K562 (cell line): ENCODE measurements around the gene LUZP1. TPM values are rescaled to one million over a fixed set of nuclear protein-coding genes. Genes with fewer than 3 reads are reported as not detected.

ENCODE experiments used
- ATAC-seq: fragments of 200-7000 bp; cut with Tn5 transposase; 3 replicates; pipeline ENCODE4 v1.9.1; 2020; ENCODE audit warnings: moderate library complexity
- BruUV-seq: library from RNA; stranded (reverse); fragments of 400-500 nt; replicated peaks from 2 replicates; lab custom pipeline; 2021; lab: Mats Ljungman, UMichigan
- CTCF ChIA-PET: fragments of 300-600 bp; formaldehyde crosslinking; extraction: SDS; loops from one replicate; lab custom pipeline; 2021; ENCODE audit warnings: low intra/inter-chr PET ratio; lab: Yijun Ruan, JAX
- POLR2A ChIA-PET: fragments of 300-600, 350-650 bp; sonication (Branson Sonifier 250); formaldehyde crosslinking; extraction: SDS; loops from one replicate; lab custom pipeline; 2021; ENCODE audit warnings: antibody characterized with exemption, inconsistent platforms; lab: Yijun Ruan, JAX
- DNase-seq, 4 experiments: peaks; one replicate each; pipeline versions ENCODE4 v3.0.0 to v3.0.0-alpha.2; 2011 to 2018; ENCODE audit warnings: low spot score in 3 of 4, mixed read lengths in 3 of 4; ENCODE audit errors: extremely low read depth in 1 of 4
- FAIRE-seq: peaks from 2 replicates; lab custom pipeline; 2011; peaks lifted over from hg19 to GRCh38; lab: Jason Lieb, UNC
- H2AFZ ChIP-seq: 2 replicates; pipeline ENCODE4 v1.6.0; 2011; ENCODE audit warnings: low read depth, low read length, control low read depth, inconsistent platforms
- H3K27ac ChIP-seq: fragments of 200-600 bp; 3 replicates; pipeline ENCODE4 v1.8.0; 2011; ENCODE audit warnings: low read depth, mild to moderate bottlenecking, control low read depth, inconsistent platforms, low read length, moderate library complexity, mixed read lengths; ENCODE audit errors: extremely low read depth
- H3K27me3 ChIP-seq, 2 experiments: fragments of 300-600 bp in 1 of 2; 2 replicates in 1 of 2; 3 replicates in 1 of 2; pipeline versions ENCODE4 v1.6.0 to v1.8.0; 2011; ENCODE audit warnings: inconsistent platforms in 2 of 2, low read length in 2 of 2, mild to moderate bottlenecking in 1 of 2, mixed read lengths in 1 of 2, moderate library complexity in 1 of 2; ENCODE audit not compliant: control insufficient read depth in 2 of 2, insufficient read depth in 2 of 2
- H3K36me3 ChIP-seq: fragments of 300-600 bp; 3 replicates; pipeline ENCODE4 v1.8.0; 2011; ENCODE audit warnings: mild to moderate bottlenecking, low read length, inconsistent platforms; ENCODE audit not compliant: control insufficient read depth, insufficient read depth
- H3K4me1 ChIP-seq, 2 experiments: fragments of 200-600 bp in 1 of 2; replicated peaks in 1 of 2; 2 replicates in 1 of 2; 3 replicates in 1 of 2; pipeline versions ENCODE4 v1.5.1 to v1.8.0; 2011; ENCODE audit warnings: inconsistent platforms in 2 of 2, low read length in 2 of 2, mild to moderate bottlenecking in 1 of 2, mixed read lengths in 1 of 2, moderate library complexity in 1 of 2; ENCODE audit not compliant: control insufficient read depth in 2 of 2, insufficient read depth in 2 of 2
- H3K4me2 ChIP-seq: 2 replicates; pipeline ENCODE4 v1.6.1; 2011; ENCODE audit warnings: low read length, control low read depth, inconsistent platforms, mixed read lengths; ENCODE audit not compliant: insufficient read depth
- H3K4me3 ChIP-seq: fragments of 200-600 bp; sonication (generic), shearing (Covaris generic); 2 replicates; pipeline ENCODE4 v1.5.1; 2016; ENCODE audit warnings: control low read depth, inconsistent platforms
- H3K79me2 ChIP-seq: fragments of 200-600 bp; 3 replicates; pipeline ENCODE4 v1.8.0; 2011; ENCODE audit warnings: low read length, inconsistent platforms; ENCODE audit not compliant: control insufficient read depth, insufficient read depth
- H3K9ac ChIP-seq, 2 experiments: 2 replicates each; pipeline versions ENCODE4 v1.6.0 to v1.6.1; 2011; ENCODE audit warnings: low read depth in 2 of 2, low read length in 2 of 2, control low read depth in 1 of 2, inconsistent platforms in 1 of 2, mild to moderate bottlenecking in 1 of 2, mixed read lengths in 1 of 2; ENCODE audit not compliant: insufficient read depth in 1 of 2
- H3K9me1 ChIP-seq: one replicate; pipeline ENCODE4 v1.6.0; 2011; ENCODE audit warnings: inconsistent platforms, mild to moderate bottlenecking, low read length, moderate library complexity; ENCODE audit not compliant: control insufficient read depth, insufficient read depth
- H3K9me3 ChIP-seq: replicated peaks from 2 replicates; pipeline ENCODE4 v1.5.1; 2011; ENCODE audit warnings: low read depth, low read length, inconsistent platforms; ENCODE audit not compliant: control insufficient read depth, insufficient read depth
- H4K20me1 ChIP-seq: replicated peaks from 2 replicates; pipeline ENCODE4 v1.6.1; 2011; ENCODE audit warnings: low read length, inconsistent platforms, mixed read lengths; ENCODE audit not compliant: control insufficient read depth, insufficient read depth
- CUX1 ChIP-seq: fragments of 200-800 bp; sonication (Bioruptor generic); IDR thresholded peaks from 2 replicates; pipeline ENCODE4 v1.6.1; 2016; ENCODE audit warnings: missing genetic modification characterization, missing compliant biosample characterization
- FOXK2 ChIP-seq, 2 experiments: fragments of 450-650 bp; IDR thresholded peaks in 1 of 2; conservative IDR thresholded peaks in 1 of 2; 2 replicates each; pipeline ENCODE4 v1.6.1; 2016; ENCODE audit warnings: low read depth in 2 of 2, mild to moderate bottlenecking in 1 of 2
- HMG20A ChIP-seq: fragments of 450-650 bp; formaldehyde crosslinking; conservative IDR thresholded peaks from 2 replicates; pipeline ENCODE4 v1.4.0; 2020; ENCODE audit warnings: mild to moderate bottlenecking, mixed read lengths
- VEZF1 ChIP-seq: fragments of 200-800 bp; sonication (Bioruptor generic); IDR thresholded peaks from 2 replicates; pipeline ENCODE4 v1.6.1; 2017; ENCODE audit warnings: missing genetic modification characterization, missing compliant biosample characterization
- ZNF407 ChIP-seq: fragments of 450-650 bp; IDR thresholded peaks from 2 replicates; pipeline ENCODE4 v1.6.1; 2016; ENCODE audit warnings: low read depth
- ZNF707 ChIP-seq: fragments of 250-450 bp; sonication (Bioruptor Pico); conservative IDR thresholded peaks from 2 replicates; pipeline ENCODE4 v1.8.0; 2022; ENCODE audit warnings: inconsistent platforms, mild to moderate bottlenecking, moderate library complexity
- WGBS: fragments of 100-300 bp; shearing (Covaris generic); methylation state at CpG from one replicate; pipeline ENCODE4 v1.1.6; 2016; ENCODE audit warnings: low coverage, mixed read lengths; ENCODE audit not compliant: insufficient coverage; ENCODE audit errors: missing lambda C conversion rate; 5-methylcytosine and 5-hydroxymethylcytosine counted together
- in situ Hi-C: fragments of 300-500 bp; cut with MboI; formaldehyde crosslinking; loops from 4 replicates; pipeline ENCODE4 v1.15.0; 2018; ENCODE audit warnings: inconsistent platforms, mixed read lengths
- intact Hi-C: fragments of 100-400 bp; cut with micrococcal nuclease; formaldehyde crosslinking; loops from 2 replicates; pipeline ENCODE4 v1.14.2; 2022
- polyA plus RNA-seq, 8 experiments: library from polyadenylated mRNA; depleted of rRNA in 4 of 8; stranded (reverse) in 5 of 8; unstranded in 3 of 8; fragments of >200 nt; fragmentation: Nextera tagmentation in 2 of 8; fragmentation: Illumina TruSeq in 1 of 8; extraction: Ambion mirVana in 2 of 8; extraction: Trizol in 1 of 8; gene quantifications; 2 replicates each; pipeline versions ENCODE4 v1.2.1 to v1.2.3, GENCODE V29; 2011 to 2014; ENCODE audit warnings: inconsistent platforms in 1 of 8, missing spikeins in 1 of 8
- total RNA-seq, 7 experiments: library from RNA; depleted of rRNA in 6 of 7; stranded (reverse); fragments of >200 nt in 6 of 7; fragmentation: Illumina TruSeq in 2 of 7; extraction: Trizol in 2 of 7; gene quantifications; 2 replicates each; pipeline versions ENCODE4 v1.2.1 to v1.2.3, GENCODE V29; 2011 to 2021; ENCODE audit warnings: low replicate concordance in 1 of 7

The LUZP1 gene
- total and polyA plus RNA-seq, 9 of the 15 experiments (the other 6 are each of a cell fraction or from before 2014, with no cell fraction given): 6.5 to 19.1 (median 12.4) TPM

- Histone ChIP-seq H3K4me1 (peaks cover 18 to 23% of the 10 kb centered on the region in 2 experiments; a peak in 4 of 5 replicates), H3K27ac (peak overlapping the region; percentile 12; the same call in 2 of the 3 replicates), H3K36me3 (no peaks in the 10 kb centered on the region), H3K4me2 (no peak overlapping the region), H3K79me2 (peaks cover 18% of the 10 kb centered on the region), H2AFZ (peak overlapping the region; percentile 43; the same call in 1 of the 2 replicates), H3K4me3 (no peak overlapping the region), H3K9me1 (no peaks in the 10 kb centered on the region), H4K20me1 (peaks cover 8% of the 10 kb centered on the region; the same call in 1 of the 2 replicates), H3K27me3 (no peaks in the 10 kb centered on the region), H3K9ac (peak overlapping the region in 1 of 2 experiments; percentile 3; a peak in 1 of 4 replicates), H3K9me3 (no peaks in the 10 kb centered on the region)
- intact Hi-C loops: no loop called here
- ChIA-PET POLR2A (no interaction called here), CTCF (no interaction called here)
- 45% methylated on average over 4 of the region's 4 CpGs for WGBS
- BruUV-seq: no TSS peak
- no peak for DNase-seq
- in situ Hi-C loops: no loop called here
- no peak for ATAC-seq
- no peak for FAIRE-seq
- TF ChIP-seq ZNF707 (CRISPR knock-in tag): no peak
- no peak for TF ChIP-seq VEZF1
- TF ChIP-seq ZNF407: no peak
- TF ChIP-seq FOXK2 (conservative IDR thresholded peaks at IDR 0.05 in 1 of 2, IDR thresholded peaks at IDR 0.05 in 1 of 2; ENCODE audit: low read depth in 2 of 2): no peak
- TF ChIP-seq CUX1 (CRISPR knock-in tag): no peak
- TF ChIP-seq HMG20A: no peak
These were observed 2.6 kb upstream of the LUZP1 start for GRCh38 chr1:23171181-23171755.
